Right lobe of liver (tissue), 6 donors: ENCODE measurements around the gene RPS6KL1. TPM values are rescaled to one million over a fixed set of nuclear protein-coding genes. Genes with fewer than 3 reads are reported as not detected.

Source experiments
- ATAC-seq, 4 donors: fragments of 200-7000 bp; cut with Tn5 transposase; one replicate each; pipeline ENCODE4 v1.9.1; 2020; ENCODE audit warnings: mild to moderate bottlenecking in 4 of 4, moderate library complexity in 4 of 4
- DNase-seq, 3 donors: peaks; one replicate each; pipeline ENCODE4 v3.0.0-alpha.2; 2020
- H3K27ac ChIP-seq, 3 donors: fragments of 200-600 bp; one replicate each; pipeline ENCODE4 v1.8.0; 2022
- H3K27me3 ChIP-seq, 2 donors: fragments of 200-600 bp; one replicate each; pipeline ENCODE4 v1.8.0; 2022
- H3K36me3 ChIP-seq, 4 donors: fragments of 200-600 bp; sonication (generic) in 1 of 4; one replicate each; pipeline versions ENCODE4 v1.5.1 to v1.8.0; 2017 to 2022; ENCODE audit warnings: control low read depth in 1 of 4
- H3K4me1 ChIP-seq, 4 donors: fragments of 200-600 bp; sonication (generic) in 1 of 4; one replicate each; pipeline versions ENCODE4 v1.5.1 to v1.8.0; 2017 to 2022; ENCODE audit warnings: control low read depth in 1 of 4
- H3K4me3 ChIP-seq, 3 donors: fragments of 200-600 bp; one replicate each; pipeline ENCODE4 v1.8.0; 2022
- H3K9me3 ChIP-seq, 4 donors: fragments of 200-600 bp; sonication (generic) in 1 of 4; one replicate each; pipeline versions ENCODE4 v1.5.1 to v1.8.0; 2017 to 2022; ENCODE audit warnings: control low read depth in 1 of 4
- POLR2A ChIP-seq: fragments of 450-650 bp; IDR thresholded peaks from one replicate; pipeline ENCODE4 v1.6.1; 2017; ENCODE audit warnings: antibody characterized with exemption, mild to moderate bottlenecking
- WGBS: methylation state at CpG from one replicate; pipeline ENCODE4 v1.1.6; 2018; ENCODE audit warnings: low coverage, low lambda C conversion rate; ENCODE audit not compliant: insufficient coverage; ENCODE audit errors: missing lambda C conversion rate; 5-methylcytosine and 5-hydroxymethylcytosine counted together
- intact Hi-C, 2 donors: fragments of 100-400 bp; cut with DNase I; formaldehyde crosslinking; loops; one replicate each; pipeline versions ENCODE4 v1.11.2 to v1.14.1; 2022
- long read RNA-seq: library from polyadenylated mRNA; unstranded; transcript quantifications from one replicate; pipeline ENCODE4 v2.0.0, GENCODE V29; 2019
- total RNA-seq, 6 experiments: library from RNA; depleted of rRNA in 2 of 6; stranded (reverse); fragments of >200 nt in 2 of 6; fragmentation: NEBNext Ultra II Directional in 3 of 6; extraction: Animal tissue kit (Norgen Biotek cat#: 25700) in 3 of 6; gene quantifications; one replicate each; pipeline versions ENCODE4 v1.1.0 to v1.2.4, GENCODE V29; 2016 to 2023
- TF ChIP-seq, protein P1 (sequence below), 4 donors: fragments of 200-600 bp in 3 of 4; fragments of 450-650 bp in 1 of 4; IDR thresholded peaks; one replicate each; pipeline versions ENCODE4 v1.5.1 to v1.8.0; 2016 to 2022; ENCODE audit warnings: antibody characterized with exemption in 4 of 4, mild to moderate bottlenecking in 2 of 4
- donor health status: DM: no; HTN: yes; CAD: no.
- donor health status: DM: no; HTN: no; CAD: no.
- donor health status: DM: no; HTN: no; CAD: no.
- donor health status: DM: no; HTN: yes; CAD: no.
- donor health status: DM: no; HTN: yes; CAD: no.

The RPS6KL1 gene
- 1 to 10 TPM; 3.9 to 7.9 (median 4.9) TPM for total RNA-seq
- long read RNA-seq = 0 reads

DNA sequence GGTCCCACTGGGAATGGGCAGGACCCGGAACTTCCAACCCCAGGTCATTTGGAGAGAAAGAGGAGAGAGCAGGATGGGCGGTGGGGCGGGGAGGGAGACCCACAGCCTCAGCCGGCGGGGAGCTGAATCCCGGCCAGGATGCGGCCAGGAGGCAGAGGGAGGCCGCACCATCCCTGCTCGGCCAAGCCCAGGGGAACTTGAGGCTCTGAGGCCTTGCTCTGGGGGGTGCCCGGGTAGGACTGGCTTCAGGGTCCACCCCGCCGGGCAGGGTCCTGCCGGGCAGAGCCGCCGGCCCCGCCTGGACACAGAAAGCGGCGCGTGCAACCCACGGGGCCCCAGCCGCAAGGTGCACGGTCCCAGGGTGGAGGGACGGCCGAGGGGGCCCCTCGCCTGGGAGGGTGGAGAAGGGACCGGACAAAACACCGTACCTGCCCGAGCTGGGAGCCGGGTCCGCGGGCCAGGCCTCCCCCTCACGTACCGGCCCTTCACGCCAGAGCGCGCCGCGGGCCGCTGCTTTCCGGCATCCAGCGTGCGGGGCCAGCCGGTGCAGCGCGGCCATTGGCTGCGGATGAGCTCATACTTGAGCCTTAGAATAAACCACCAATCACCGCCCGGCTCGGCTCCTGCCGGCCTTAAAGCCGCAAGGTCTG, at the start of gene RPS6KL1:
RPS6KL1 (minus strand) TSS at position 509 of the 650 bp plus-strand sequence. CDS start 1,719 bp downstream, outside the sequence.
- DNase-seq = peak; percentile 83 to 87 (median 85)
- H3K4me1 ChIP-seq = peaks cover 0 to 3% (median 0%) of the 10 kb centered on the region in 4 donors
- intact Hi-C loops = no loop called here
- peak; percentile 96 to 99 (median 98) for ATAC-seq
- H3K9me3 ChIP-seq = no peaks in the 10 kb centered on the region
- H3K36me3 ChIP-seq = no peaks in the 10 kb centered on the region
- H3K27ac ChIP-seq = no peak within 1 kb of the TSS
- peak within 1 kb of the TSS; percentile 70 to 90 (median 72) for H3K4me3 ChIP-seq
- no peaks in the 10 kb centered on the region for H3K27me3 ChIP-seq
- 20% methylated on average over 3 of the region's 51 CpGs for WGBS
- peak; percentile 26 for TF ChIP-seq POLR2A
- TF ChIP-seq, protein P1, sequence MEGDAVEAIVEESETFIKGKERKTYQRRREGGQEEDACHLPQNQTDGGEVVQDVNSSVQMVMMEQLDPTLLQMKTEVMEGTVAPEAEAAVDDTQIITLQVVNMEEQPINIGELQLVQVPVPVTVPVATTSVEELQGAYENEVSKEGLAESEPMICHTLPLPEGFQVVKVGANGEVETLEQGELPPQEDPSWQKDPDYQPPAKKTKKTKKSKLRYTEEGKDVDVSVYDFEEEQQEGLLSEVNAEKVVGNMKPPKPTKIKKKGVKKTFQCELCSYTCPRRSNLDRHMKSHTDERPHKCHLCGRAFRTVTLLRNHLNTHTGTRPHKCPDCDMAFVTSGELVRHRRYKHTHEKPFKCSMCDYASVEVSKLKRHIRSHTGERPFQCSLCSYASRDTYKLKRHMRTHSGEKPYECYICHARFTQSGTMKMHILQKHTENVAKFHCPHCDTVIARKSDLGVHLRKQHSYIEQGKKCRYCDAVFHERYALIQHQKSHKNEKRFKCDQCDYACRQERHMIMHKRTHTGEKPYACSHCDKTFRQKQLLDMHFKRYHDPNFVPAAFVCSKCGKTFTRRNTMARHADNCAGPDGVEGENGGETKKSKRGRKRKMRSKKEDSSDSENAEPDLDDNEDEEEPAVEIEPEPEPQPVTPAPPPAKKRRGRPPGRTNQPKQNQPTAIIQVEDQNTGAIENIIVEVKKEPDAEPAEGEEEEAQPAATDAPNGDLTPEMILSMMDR (IDR thresholded peaks at IDR 0.05) = no peak

GRCh38 chr14:74968811-74969210, 45.8 kb upstream of the RPS6KL1 start:
- no peak for DNase-seq
- Histone ChIP-seq H3K27ac (no peak overlapping the region), H3K27me3 (no peaks in the 10 kb centered on the region), H3K36me3 (no peaks in the 10 kb centered on the region), H3K9me3 (no peaks in the 10 kb centered on the region), H3K4me3 (no peak overlapping the region), H3K4me1 (no peaks in the 10 kb centered on the region)
- WGBS = 33% methylated on average over 1 of the region's 1 CpG
- ATAC-seq = no peak
- intact Hi-C loops = no loop called here
- TF ChIP-seq, protein P1 (IDR thresholded peaks at IDR 0.05) = no peak
- no peak for TF ChIP-seq POLR2A

GRCh38 chr14:74965486-74966153, 42.6 kb upstream of the RPS6KL1 start:
- no peak for ATAC-seq

DNA sequence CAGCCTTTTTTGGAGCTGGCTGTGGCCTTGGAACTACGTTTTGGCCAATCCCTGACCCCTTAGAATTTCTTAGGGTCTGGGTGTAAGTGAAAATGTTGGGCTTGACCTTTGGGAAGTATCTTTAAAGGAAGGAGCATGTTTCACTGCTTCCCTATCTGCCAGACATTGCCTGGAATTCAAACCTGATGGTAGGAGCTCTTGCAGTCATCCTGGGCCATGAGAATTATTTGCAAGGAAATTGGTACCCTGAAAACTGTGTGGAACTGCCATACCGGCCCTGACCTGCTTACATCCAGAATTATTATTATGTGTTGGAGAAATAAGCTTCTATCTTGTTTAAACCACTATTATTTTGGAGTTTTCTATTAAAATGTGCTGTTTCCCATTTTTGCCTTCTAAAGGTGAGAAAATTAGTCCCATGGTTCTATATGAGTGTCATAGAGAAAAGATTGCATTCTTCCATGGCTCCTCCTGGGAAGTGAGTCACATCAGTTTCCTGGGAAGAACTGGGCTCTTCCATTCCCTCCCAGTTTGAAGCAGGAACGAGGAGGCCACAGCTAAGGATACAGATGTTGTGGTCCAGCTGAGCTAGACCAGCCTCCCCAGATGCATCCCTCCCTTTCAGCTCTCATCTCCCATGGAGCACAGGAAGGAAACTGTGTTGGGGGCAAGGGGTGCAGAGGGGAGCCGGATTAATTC, 41.9 kb upstream of the RPS6KL1 start:
- TF ChIP-seq POLR2A = no peak
- TF ChIP-seq, protein P1 (IDR thresholded peaks at IDR 0.05) = no peak
- Histone ChIP-seq H3K4me3 (no peak overlapping the region), H3K4me1 (no peaks in the 10 kb centered on the region), H3K27ac (no peak overlapping the region), H3K27me3 (no peaks in the 10 kb centered on the region), H3K9me3 (no peaks in the 10 kb centered on the region), H3K36me3 (no peaks in the 10 kb centered on the region)
- no peak for DNase-seq
- intact Hi-C loops = no loop called here
- ATAC-seq = peak in 1 of 4 donors; percentile 27
- 57% methylated on average over 3 of the region's 4 CpGs for WGBS

More at GRCh38 chr14:74965486-74966153, 42.6 kb upstream of the RPS6KL1 start:
- Histone ChIP-seq H3K4me3 (no peak overlapping the region), H3K4me1 (no peaks in the 10 kb centered on the region), H3K36me3 (no peaks in the 10 kb centered on the region), H3K9me3 (no peaks in the 10 kb centered on the region), H3K27me3 (no peaks in the 10 kb centered on the region), H3K27ac (no peak overlapping the region)
- DNase-seq = no peak
- intact Hi-C loops = no loop called here
- TF ChIP-seq POLR2A = no peak
- TF ChIP-seq, protein P1 (IDR thresholded peaks at IDR 0.05) = no peak
- 58% methylated on average over 4 of the region's 5 CpGs for WGBS
